Measurements from ENCODE around the gene TACO1.

Gene TACO1

GRCh38 chr17:63652106-63652505 lies 51.4 kb downstream of the TACO1 start:
- DNase-seq (ENCODE audit: low read depth): no peak
- H3K4me3 ChIP-seq (ENCODE audit: low read depth, low read length): no peak overlapping the region
- TF ChIP-seq CTCF (IDR thresholded peaks at IDR 0.05; ENCODE audit: control insufficient read depth, extremely low read depth, insufficient read depth): no peak

GRCh38 chr17:63653050-63653449 lies 52.4 kb downstream of the TACO1 start:
- H3K4me3 ChIP-seq (ENCODE audit: low read depth, low read length): no peak overlapping the region
- no peak for TF ChIP-seq CTCF (IDR thresholded peaks at IDR 0.05; ENCODE audit: control insufficient read depth, extremely low read depth, insufficient read depth)
- no peak for DNase-seq (ENCODE audit: low read depth)

GRCh38 chr17:63657786-63658185 lies 57.1 kb downstream of the TACO1 start:
- DNase-seq (ENCODE audit: low read depth): no peak
- H3K4me3 ChIP-seq (ENCODE audit: low read depth, low read length): no peak overlapping the region
- TF ChIP-seq CTCF (IDR thresholded peaks at IDR 0.05; ENCODE audit: control insufficient read depth, extremely low read depth, insufficient read depth): no peak
